ENCODE measurements around the gene NOXRED1. TPM values are rescaled to one million over a fixed set of nuclear protein-coding genes. Genes with fewer than 3 reads are reported as not detected.

The NOXRED1 gene
- total and polyA plus RNA-seq, 5 experiments from 2014 or later = 0.09 to 1.9 (median 1.6) TPM; not detected in 2

DNA sequence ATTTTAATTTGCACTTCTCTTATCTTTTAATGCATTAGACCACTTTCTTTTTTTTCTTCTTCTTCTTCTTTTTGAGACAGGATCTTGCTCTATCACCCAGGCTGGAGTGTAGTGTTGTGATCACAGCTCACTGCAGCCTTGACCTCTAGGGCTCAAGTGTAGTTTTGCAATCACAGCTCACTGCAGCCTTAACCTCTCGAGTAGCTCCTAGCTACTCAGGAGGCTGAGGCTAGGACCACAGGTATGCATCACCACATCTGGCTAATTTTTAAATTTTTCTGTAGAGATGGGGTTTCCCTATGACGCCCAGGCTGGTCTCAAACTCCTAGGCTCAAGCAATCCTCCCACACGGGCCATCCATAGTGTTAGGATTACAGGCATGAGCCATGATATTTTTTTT, 59.2 kb downstream of the NOXRED1 start:
- DNase-seq (no peak), ATAC-seq (no peak)
- Mint-ChIP-seq H3K36me3 (peaks cover 0 to under 1% (median 0%) of the 10 kb centered on the region in 3 donors), H3K4me3 (no peak overlapping the region), H3K9me3 (no peaks in the 10 kb centered on the region), H3K4me1 (peaks cover 6 to 21% (median 13%) of the 10 kb centered on the region in 4 donors), H3K27me3 (no peaks in the 10 kb centered on the region), H3K27ac (peak overlapping the region in 1 of 10 donors; percentile 53)
- POLR2A ChIA-PET = no interaction called here

GRCh38 chr14:77359626-77360025, 63.7 kb downstream of the NOXRED1 start:
- DNase-seq (no peak), ATAC-seq (no peak)
- no peak overlapping the region for H3K27ac Mint-ChIP-seq
- H3K4me3 Mint-ChIP-seq = no peak overlapping the region
- no peaks in the 10 kb centered on the region for H3K27me3 Mint-ChIP-seq
- peaks cover 0 to 4% (median 0%) of the 10 kb centered on the region in 3 donors for H3K36me3 Mint-ChIP-seq
- H3K9me3 Mint-ChIP-seq = no peaks in the 10 kb centered on the region
- POLR2A ChIA-PET = no interaction called here
- peaks cover 2 to 18% (median 4%) of the 10 kb centered on the region in 4 donors for H3K4me1 Mint-ChIP-seq

DNA sequence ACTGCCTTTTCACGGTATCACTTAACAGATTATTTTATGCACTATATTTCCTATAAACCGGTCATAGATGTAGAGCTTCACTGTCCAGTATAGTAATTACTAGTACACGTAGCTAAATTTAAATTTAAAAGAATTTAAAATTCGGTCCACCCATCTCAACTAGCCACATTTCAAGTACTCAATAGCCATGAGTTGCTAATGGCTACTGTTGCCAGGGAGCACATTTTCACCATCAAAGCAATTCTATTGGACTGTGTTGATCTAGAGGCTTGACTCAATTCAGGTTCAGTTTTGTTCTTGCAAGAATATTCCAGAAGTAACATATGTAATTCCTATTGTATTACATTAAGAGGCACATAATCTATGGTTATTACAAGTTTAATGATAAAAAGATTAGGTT, 66.4 kb downstream of the NOXRED1 start:
- Mint-ChIP-seq H3K27me3 (no peaks in the 10 kb centered on the region), H3K9me3 (no peaks in the 10 kb centered on the region), H3K4me1 (peaks cover 0 to 13% (median 2%) of the 10 kb centered on the region in 4 donors), H3K36me3 (peaks cover 0 to 4% (median 0%) of the 10 kb centered on the region in 3 donors), H3K4me3 (no peak overlapping the region), H3K27ac (no peak overlapping the region)
- DNase-seq (no peak), ATAC-seq (no peak)
- POLR2A ChIA-PET = no interaction called here

- peaks cover 0 to 9% (median 2%) of the 10 kb centered on the region in 4 donors for H3K4me1 Mint-ChIP-seq
- POLR2A ChIA-PET = no interaction called here
- H3K9me3 Mint-ChIP-seq = no peaks in the 10 kb centered on the region
- no peak overlapping the region for H3K4me3 Mint-ChIP-seq
- H3K27ac Mint-ChIP-seq = no peak overlapping the region
- H3K27me3 Mint-ChIP-seq = no peaks in the 10 kb centered on the region
- ATAC-seq (no peak), DNase-seq (no peak)
- H3K36me3 Mint-ChIP-seq = peaks cover 0 to 9% (median 5%) of the 10 kb centered on the region in 3 donors
Measured at GRCh38 chr14:77355811-77356210, 67.5 kb downstream of the NOXRED1 start.

- no peak overlapping the region for H3K27ac Mint-ChIP-seq
- no peak overlapping the region for H3K4me3 Mint-ChIP-seq
- ATAC-seq (no peak), DNase-seq (no peak)
- H3K9me3 Mint-ChIP-seq = no peaks in the 10 kb centered on the region
- POLR2A ChIA-PET = no interaction called here
- H3K27me3 Mint-ChIP-seq = no peaks in the 10 kb centered on the region
- H3K4me1 Mint-ChIP-seq = peaks cover 0 to 2% (median 2%) of the 10 kb centered on the region in 4 donors
- H3K36me3 Mint-ChIP-seq = peaks cover 4 to 20% (median 18%) of the 10 kb centered on the region in 3 donors
Measured at GRCh38 chr14:77353469-77354141, 69.7 kb downstream of the NOXRED1 start.

GRCh38 chr14:77347751-77348150, 75.6 kb downstream of the NOXRED1 start:
- H3K27ac Mint-ChIP-seq = no peak overlapping the region
- DNase-seq = no peak
- peaks cover 0 to 10% (median 0%) of the 10 kb centered on the region in 4 donors for H3K4me1 Mint-ChIP-seq
- no peaks in the 10 kb centered on the region for H3K9me3 Mint-ChIP-seq
- no peak for ATAC-seq
- H3K27me3 Mint-ChIP-seq = no peaks in the 10 kb centered on the region
- H3K36me3 Mint-ChIP-seq = peaks cover 4 to 37% (median 24%) of the 10 kb centered on the region in 3 donors
- POLR2A ChIA-PET = no interaction called here
- no peak overlapping the region for H3K4me3 Mint-ChIP-seq

DNA sequence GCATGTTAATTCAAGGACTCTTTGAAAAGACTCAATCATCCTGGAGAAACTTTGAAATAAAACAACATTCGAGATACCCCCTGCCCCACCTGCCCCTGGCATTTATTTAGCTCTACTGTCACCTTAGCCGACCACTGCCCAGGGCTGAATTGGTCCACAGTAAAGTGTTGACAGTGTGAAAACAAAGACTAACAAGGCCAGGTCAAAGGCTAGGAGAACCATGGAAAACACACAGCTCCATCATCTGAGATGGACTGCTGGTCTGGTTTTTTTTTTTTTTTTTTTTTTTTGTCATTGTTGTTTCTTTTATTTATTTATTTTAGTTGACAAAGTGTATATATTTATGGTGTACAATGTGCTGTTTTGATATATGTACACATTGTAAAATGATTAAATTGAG, 76.8 kb downstream of the NOXRED1 start:
- Mint-ChIP-seq H3K9me3 (no peaks in the 10 kb centered on the region), H3K27ac (no peak overlapping the region), H3K4me3 (no peak overlapping the region), H3K27me3 (no peaks in the 10 kb centered on the region), H3K4me1 (peaks cover 0 to 10% (median 0%) of the 10 kb centered on the region in 4 donors), H3K36me3 (peaks cover 4 to 47% (median 22%) of the 10 kb centered on the region in 3 donors)
- DNase-seq (no peak), ATAC-seq (no peak)
- POLR2A ChIA-PET = interaction anchor here (0.5 kb wide), 1 partner anchor 672 kb away, joined by 3 read pairs; no protein-coding TSS in a partner anchor

- no peak for ATAC-seq
- Mint-ChIP-seq H3K36me3 (peaks cover 6 to 49% (median 23%) of the 10 kb centered on the region in 3 donors), H3K27ac (no peak overlapping the region), H3K4me3 (no peak overlapping the region), H3K27me3 (no peaks in the 10 kb centered on the region), H3K9me3 (no peaks in the 10 kb centered on the region), H3K4me1 (peaks cover 0 to 10% (median 0%) of the 10 kb centered on the region in 4 donors)
- no peak for DNase-seq
- POLR2A ChIA-PET = no interaction called here
Measured at GRCh38 chr14:77344377-77344996, 78.8 kb downstream of the NOXRED1 start.

Other genes with a start within 250 kb of the NOXRED1 start
- gene TMEM63C, start 241.7 kb downstream of the NOXRED1 start, total RNA-seq = under 1 TPM; 0.66 to 0.83 TPM
- gene TMEM63C, start 241.7 kb downstream of the NOXRED1 start, polyA plus RNA-seq = under 1 TPM in 2 of 3 donors, not detected in 1; 0.02 to 0.83 TPM
- not detected for gene NGB, start 152.3 kb downstream of the NOXRED1 start, total RNA-seq
- gene NGB, start 152.3 kb downstream of the NOXRED1 start, polyA plus RNA-seq = not detected
- 10 to 100 TPM; 11.4 to 13.9 TPM for gene POMT2, start 102.6 kb downstream of the NOXRED1 start, total RNA-seq
- gene POMT2, start 102.6 kb downstream of the NOXRED1 start, polyA plus RNA-seq = under 1 TPM; 0.25 to 0.50 (median 0.40) TPM
- 10 to 100 TPM; 17.9 to 19.6 TPM for gene GSTZ1, start 102.5 kb downstream of the NOXRED1 start, total RNA-seq
- gene GSTZ1, start 102.5 kb downstream of the NOXRED1 start, polyA plus RNA-seq = 10 to 100 TPM in 1 of 3 donors, 1 to 10 TPM in 2; 8.0 to 10.0 (median 9.9) TPM
- gene TMED8, start 46.4 kb downstream of the NOXRED1 start, total RNA-seq = 1 to 10 TPM; 7.8 to 8.0 TPM
- gene TMED8, start 46.4 kb downstream of the NOXRED1 start, polyA plus RNA-seq = 1 to 10 TPM; 1.8 to 3.0 (median 2.1) TPM
- under 1 TPM in 1 of 2 experiments, not detected in 1; 0.44 TPM for gene SAMD15, start 46.1 kb downstream of the NOXRED1 start, total RNA-seq
- under 1 TPM in 1 of 3 donors, not detected in 2; 0.07 TPM for gene SAMD15, start 46.1 kb downstream of the NOXRED1 start, polyA plus RNA-seq
- gene VIPAS39, start 34.1 kb upstream of the NOXRED1 start, total RNA-seq = 10 to 100 TPM; 20.2 to 23.1 TPM
- 10 to 100 TPM in 2 of 3 donors, 1 to 10 TPM in 1; 6.1 to 11.1 (median 10.8) TPM for gene VIPAS39, start 34.1 kb upstream of the NOXRED1 start, polyA plus RNA-seq
- gene AHSA1, start 34.6 kb upstream of the NOXRED1 start, total RNA-seq = 100 to 1,000 TPM; 105 to 114 TPM
- 100 to 1,000 TPM; 112 to 171 (median 123) TPM for gene AHSA1, start 34.6 kb upstream of the NOXRED1 start, polyA plus RNA-seq
- not detected for gene ISM2, start 75.3 kb upstream of the NOXRED1 start, total RNA-seq
- not detected for gene ISM2, start 75.3 kb upstream of the NOXRED1 start, polyA plus RNA-seq
- gene SPTLC2, start 193.1 kb upstream of the NOXRED1 start, total RNA-seq = 10 to 100 TPM; 22.6 to 26.0 TPM
- gene SPTLC2, start 193.1 kb upstream of the NOXRED1 start, polyA plus RNA-seq = 10 to 100 TPM; 10.0 to 11.8 (median 11.2) TPM